HG03025 (cell line): ENCODE results near the gene YJEFN3.

Source experiments
- ATAC-seq: cut with Tn5 transposase; IDR thresholded peaks from one replicate; pipeline ENCODE4 v1.9.1; 2021; ENCODE audit warnings: mild to moderate bottlenecking, moderate library complexity; ENCODE audit not compliant: unreplicated experiment, low FRiP score

The YJEFN3 gene

GRCh38 chr19:19515642-19516519, 12.8 kb upstream of the YJEFN3 start, which contains the start of gene NDUFA13:
Gene NDUFA13 (plus strand): TSS chr19:19516225. CDS start chr19:19516239, 14 bp downstream.
- peak; percentile 78 for ATAC-seq

- no peak for ATAC-seq
Measured at GRCh38 chr19:19517235-19517619, 11.5 kb upstream of the YJEFN3 start.

GRCh38 chr19:19520989-19521388, 7.7 kb upstream of the YJEFN3 start:
- no peak for ATAC-seq

GRCh38 chr19:19523177-19523576, 5.5 kb upstream of the YJEFN3 start:
- ATAC-seq, result no peak

GRCh38 chr19:19524053-19524452, 4.7 kb upstream of the YJEFN3 start:
- ATAC-seq, result no peak

GRCh38 chr19:19525611-19526380, 2.9 kb upstream of the YJEFN3 start:
- ATAC-seq, result no peak

GRCh38 chr19:19526581-19527370, 1.9 kb upstream of the YJEFN3 start:
- ATAC-seq, result no peak

- ATAC-seq, result no peak
Measured at GRCh38 chr19:19527371-19527656, 1.4 kb upstream of the YJEFN3 start.

GRCh38 chr19:19527674-19528625, 761 bp upstream of the YJEFN3 start:
- ATAC-seq, result no peak

- ATAC-seq, result no peak
Measured at GRCh38 chr19:19529783-19530422, 1.2 kb downstream of the YJEFN3 start.

GRCh38 chr19:19530423-19530804, 1.7 kb downstream of the YJEFN3 start:
- no peak for ATAC-seq

GRCh38 chr19:19530889-19531288, 2.2 kb downstream of the YJEFN3 start:
- ATAC-seq, result no peak

- no peak for ATAC-seq
Measured at GRCh38 chr19:19531951-19532805, 3.5 kb downstream of the YJEFN3 start.

- ATAC-seq, result no peak
Measured at GRCh38 chr19:19532806-19533701, 4.3 kb downstream of the YJEFN3 start.

GRCh38 chr19:19533841-19534240, 5.1 kb downstream of the YJEFN3 start:
- ATAC-seq, result no peak

GRCh38 chr19:19534556-19535265, 6.0 kb downstream of the YJEFN3 start:
- no peak for ATAC-seq
